ENCODE measurements around the gene RIPOR2. TPM values are rescaled to one million over a fixed set of nuclear protein-coding genes. Genes with fewer than 3 reads are reported as not detected.

RIPOR2 gene
- total and polyA plus RNA-seq, 10 of the 15 experiments (the other 5 are each of a cell fraction or from before 2014, with no cell fraction given) = 22.2 to 48.2 (median 34.7) TPM

GRCh38 chr6:24887545-24888140, 48.1 kb downstream of the RIPOR2 start:
- H3K4me1 ChIP-seq (ENCODE audit: control insufficient read depth, insufficient read depth, low read length) = peaks cover 32% of the 10 kb centered on the region
- in situ Hi-C loops (cut with MboI) (no loop called here), intact Hi-C loops (cut with micrococcal nuclease; ENCODE audit: unreplicated experiment) (no loop called here)
- FAIRE-seq (no peak), DNase-seq (ENCODE audit: low read depth, low spot score) (no peak), ATAC-seq (no peak)
- TF ChIP-seq JUNB (IDR thresholded peaks at IDR 0.05) = peak; percentile 91
- peak in 1 of 2 experiments; percentile 13; a peak in 1 of 4 replicates for TF ChIP-seq ETV6 (conservative IDR thresholded peaks at IDR 0.05 in 1 of 2, IDR thresholded peaks at IDR 0.05 in 1 of 2; ENCODE audit: borderline replicate concordance in 1 of 2, low read depth in 1 of 2)
- TF ChIP-seq IRF4 (IDR thresholded peaks at IDR 0.05; ENCODE audit: low read depth, low read length) = peak; percentile 43; the same call in 1 of the 2 replicates
- no peak for TF ChIP-seq RELB (IDR thresholded peaks at IDR 0.05; ENCODE audit: low read depth)
- peak; percentile 44 for TF ChIP-seq MEF2B (IDR thresholded peaks at IDR 0.05; ENCODE audit: partially characterized antibody, poor library complexity, severe bottlenecking)
- TF ChIP-seq HDAC2 (IDR thresholded peaks at IDR 0.05) = no peak
- no peak for TF ChIP-seq ZSCAN29 (IDR thresholded peaks at IDR 0.05)
- no peak for TF ChIP-seq MLLT1 (IDR thresholded peaks at IDR 0.05)
- peak; percentile 89 for TF ChIP-seq MEF2A (IDR thresholded peaks at IDR 0.05; ENCODE audit: insufficient read depth, low read depth, low read length)
- TF ChIP-seq SPI1 (IDR thresholded peaks at IDR 0.05; ENCODE audit: borderline replicate concordance, insufficient read depth, low read depth, low read length) = no peak
- no peak for TF ChIP-seq HDGF (IDR thresholded peaks at IDR 0.05)
- TF ChIP-seq EZH2 (IDR thresholded peaks at IDR 0.05; ENCODE audit: borderline replicate concordance, control insufficient read depth, low read depth, low read length) = no peak
- TF ChIP-seq IKZF2 (IDR thresholded peaks at IDR 0.05) = 0 out of 4 replicates have a peak, but pooled peaks of 1 of the 2 experiments have one; percentile 11
- TF ChIP-seq MTA2 (IDR thresholded peaks at IDR 0.05; ENCODE audit: low read depth) = 0 out of 2 replicates have a peak, but pooled peaks have one; percentile 25
- TF ChIP-seq HDAC6 (IDR thresholded peaks at IDR 0.05; ENCODE audit: unreplicated experiment) = no peak
- no peak for TF ChIP-seq PBX3 (IDR thresholded peaks at IDR 0.05; ENCODE audit: insufficient replicate concordance, low read depth, low read length)
- no peak for TF ChIP-seq MYC (IDR thresholded peaks at IDR 0.05; ENCODE audit: insufficient read depth, insufficient read length, insufficient replicate concordance, low read length, severe bottlenecking)
- TF ChIP-seq NFIC (IDR thresholded peaks at IDR 0.05; ENCODE audit: low read depth, low read length) = peak; percentile 54; the same call in 1 of the 2 replicates
- no peak for TF ChIP-seq BCL11A (IDR thresholded peaks at IDR 0.05; ENCODE audit: low read depth, low read length)
- RAD21 ChIA-PET (ENCODE audit: unreplicated experiment) = interaction anchor here (1.1 to 3.1 kb wide), 6 partner anchors 20 to 139 kb away, joined by 3 to 16 read pairs (median 7); no protein-coding TSS in a partner anchor
- WGBS (ENCODE audit: insufficient coverage, insufficient replicate concordance, low lambda C conversion rate, missing lambda C conversion rate) = 11% methylated on average over 3 of the region's 3 CpGs
- SMC1A ChIA-PET (ENCODE audit: uncharacterized antibody, unreplicated experiment) = interaction anchor here (1.0 to 3.5 kb wide), 18 partner anchors 8 to 304 kb away, joined by 3 to 25 read pairs (median 6); partner anchors contain the start of gene RIPOR2
- no peaks in the 10 kb centered on the region for H4K20me1 ChIP-seq (ENCODE audit: control insufficient read depth, insufficient read depth)
- BruUV-seq (replicated peaks) = no TSS peak
- H3K9me3 ChIP-seq (replicated peaks; ENCODE audit: control insufficient read depth, insufficient read depth, low read length) = no peaks in the 10 kb centered on the region; the same call in 2 of the 3 replicates
- POLR2A ChIA-PET = interaction anchor here (1.6 kb wide), 1 partner anchor 22 kb away, joined by 4 read pairs; no protein-coding TSS in a partner anchor
- peaks cover 2% of the 10 kb centered on the region for H3K79me2 ChIP-seq (ENCODE audit: control insufficient read depth, insufficient read depth, low read length)
- H3K36me3 ChIP-seq (ENCODE audit: control insufficient read depth in 2 of 2, insufficient read depth in 2 of 2, low read length in 1 of 2) = no peaks in the 10 kb centered on the region
- no peak overlapping the region for H3K9ac ChIP-seq (ENCODE audit: control insufficient read depth, insufficient read depth, low read length)
- no peaks in the 10 kb centered on the region for H3K27me3 ChIP-seq (replicated peaks in 1 of 2; ENCODE audit: control insufficient read depth in 2 of 2, insufficient read depth in 2 of 2, low read length in 1 of 2)
- no peak overlapping the region for H3K4me3 ChIP-seq
- no peak overlapping the region for H2AFZ ChIP-seq (ENCODE audit: control insufficient read depth, low read depth, low read length)
- H3K27ac ChIP-seq (ENCODE audit: control insufficient read depth, insufficient read depth) = no peak overlapping the region
- no peak overlapping the region for H3K4me2 ChIP-seq (ENCODE audit: control insufficient read depth, insufficient read depth)
- CTCF ChIA-PET = interaction anchor here (0.8 to 11.2 kb wide), 12 partner anchors 11 to 183 kb away, joined by 3 to 84 read pairs (median 5); no protein-coding TSS in a partner anchor
